HG03378 (cell line): ENCODE measurements around the gene AGO1.

Experiments used
- ATAC-seq: cut with Tn5 transposase; IDR thresholded peaks from one replicate; pipeline ENCODE4 v1.9.1; 2021; ENCODE audit warnings: mild to moderate bottlenecking, moderate library complexity; ENCODE audit not compliant: unreplicated experiment

AGO1 gene

GRCh38 chr1:35902671-35903070 lies 19.7 kb downstream of the AGO1 start:
- no peak for ATAC-seq

DNA sequence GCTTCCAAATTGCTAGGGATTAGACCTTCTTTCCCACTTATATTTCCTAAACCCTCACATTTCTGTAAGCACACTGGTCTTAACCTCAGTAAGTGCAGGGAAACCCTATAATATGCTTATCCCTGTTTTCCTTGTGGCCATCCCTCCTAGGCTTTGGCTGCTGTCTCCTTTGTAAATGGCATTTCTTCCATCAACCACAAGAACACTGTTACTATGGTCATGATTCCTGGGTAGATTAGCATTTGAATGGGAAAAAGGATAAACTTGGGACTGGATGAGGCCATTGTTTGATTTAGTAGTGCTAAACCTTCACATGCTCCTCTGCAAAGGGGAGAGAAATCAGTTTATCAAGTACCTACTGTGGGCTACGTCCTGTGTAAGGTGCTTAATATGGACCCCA lies 31.7 kb downstream of the AGO1 start:
- ATAC-seq, result no peak

DNA sequence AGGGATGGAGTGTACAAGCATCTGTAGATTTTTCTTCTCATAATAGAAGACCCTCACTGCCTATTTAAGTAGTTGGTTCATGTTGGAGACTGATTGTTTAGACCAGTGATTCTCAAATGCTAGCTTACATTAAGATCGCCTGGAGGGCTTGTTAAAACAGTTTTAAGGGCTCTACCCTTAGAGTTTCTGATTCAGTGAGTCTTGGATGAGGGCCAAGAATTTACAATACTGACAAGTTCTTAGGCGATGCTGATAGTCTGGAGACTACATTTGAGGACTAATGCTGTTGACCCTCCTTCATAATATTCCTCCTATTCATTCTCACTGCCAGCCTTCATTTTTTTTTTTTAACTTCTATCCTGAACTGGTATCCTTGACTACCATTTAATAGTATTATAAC lies 32.7 kb downstream of the AGO1 start:
- no peak for ATAC-seq

- no peak for ATAC-seq
Observed at GRCh38 chr1:35923791-35924221, 40.8 kb downstream of the AGO1 start.

GRCh38 chr1:35924838-35925237 lies 41.8 kb downstream of the AGO1 start:
- ATAC-seq, result no peak

GRCh38 chr1:35925741-35926140 lies 42.7 kb downstream of the AGO1 start:
- no peak for ATAC-seq

DNA sequence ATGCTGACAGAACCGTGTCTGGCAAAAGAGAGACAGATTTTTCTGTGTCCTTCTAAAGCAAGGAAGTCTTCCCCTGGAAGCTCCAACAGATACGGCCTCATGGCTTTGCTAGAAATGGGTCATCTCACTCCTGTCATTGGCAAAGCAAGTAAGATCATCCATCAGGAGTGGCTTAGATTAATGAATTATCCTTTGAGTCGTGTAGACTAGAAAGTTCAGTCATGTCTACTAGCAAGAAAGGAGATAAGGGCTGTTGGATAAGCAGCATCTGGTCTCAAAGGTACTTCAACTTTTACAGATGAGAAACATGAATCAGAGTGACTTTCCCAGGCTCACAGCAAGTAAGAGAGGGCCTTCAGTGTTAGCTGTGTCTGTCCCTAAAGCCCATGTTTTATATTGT lies 44.5 kb downstream of the AGO1 start:
- ATAC-seq, result no peak

GRCh38 chr1:35929730-35930592 lies 47.0 kb downstream of the AGO1 start:
- peak; percentile 16 for ATAC-seq

DNA sequence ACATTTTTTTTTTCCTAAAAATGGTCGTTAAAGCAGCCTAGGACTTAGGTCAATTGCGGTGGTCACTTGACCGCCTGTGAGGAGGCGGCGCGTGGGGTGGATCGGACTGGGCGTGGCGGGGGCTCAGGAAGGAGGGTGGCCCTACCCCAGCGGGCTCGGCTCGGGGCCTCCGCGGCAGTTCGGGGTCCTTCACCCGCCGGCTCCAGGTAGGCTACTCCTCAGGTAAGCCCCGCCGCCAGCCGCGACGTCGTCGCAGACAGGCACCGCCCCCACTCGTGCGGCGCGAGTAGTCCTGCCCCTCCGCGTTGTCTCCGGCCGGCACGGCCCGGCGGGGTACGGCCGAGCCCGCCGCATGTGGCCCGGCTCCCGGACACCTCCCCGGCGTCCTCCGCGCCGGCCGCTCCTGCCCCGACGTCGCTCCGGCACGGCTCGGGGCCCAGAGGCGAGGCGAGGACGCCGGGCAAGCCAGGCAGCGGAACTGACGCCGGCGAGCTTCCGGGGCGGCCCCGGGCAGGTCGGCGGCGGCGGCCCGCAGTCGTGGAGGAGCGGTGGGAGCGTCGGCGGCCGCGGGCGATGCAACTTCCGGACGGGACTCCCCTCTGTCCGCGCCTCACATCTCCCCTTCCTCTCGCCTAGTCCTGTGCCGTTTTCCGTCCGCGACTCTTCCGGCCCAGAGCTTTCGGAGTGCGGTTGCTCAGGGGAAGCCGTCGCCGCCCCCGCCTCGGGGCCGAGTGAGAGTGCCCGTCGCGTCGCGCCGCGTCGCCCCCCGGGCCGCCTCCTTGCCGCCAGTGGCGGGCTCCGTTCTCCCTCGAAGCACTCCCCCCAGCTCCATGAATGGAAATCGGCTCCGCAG lies 47.8 kb downstream of the AGO1 start, which contains the start of gene AGO3:
Gene AGO3 (plus strand): TSS at position 513 of the 853 bp plus-strand sequence. CDS start 322 bp downstream, at position 835.
- peak; percentile 69 for ATAC-seq

- no peak for ATAC-seq
Observed at GRCh38 chr1:35931446-35932157, 48.6 kb downstream of the AGO1 start.

DNA sequence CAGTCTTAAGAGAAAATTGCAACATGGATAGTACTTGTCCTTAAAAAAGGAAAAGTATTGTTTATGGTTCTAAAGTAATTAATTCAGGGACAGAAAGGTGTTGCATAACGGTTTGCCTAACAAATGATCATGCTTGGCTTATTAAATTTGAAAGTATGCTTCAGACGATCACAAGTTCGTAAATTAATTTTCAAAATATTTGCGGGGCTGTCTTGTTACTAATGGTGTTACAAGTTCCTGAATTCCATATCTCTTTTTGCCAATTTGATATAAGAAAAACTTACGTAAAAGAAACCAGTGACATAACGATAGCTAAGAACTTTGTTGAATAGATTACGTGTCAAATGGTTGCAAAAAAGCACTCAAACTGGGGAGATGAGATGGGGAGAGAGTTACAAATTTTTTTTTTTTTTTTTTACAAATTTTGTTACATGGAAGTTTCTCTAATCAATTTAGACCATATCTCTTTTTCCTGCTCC lies 49.2 kb downstream of the AGO1 start:
- ATAC-seq, result no peak

GRCh38 chr1:35932941-35933340 lies 49.9 kb downstream of the AGO1 start:
- ATAC-seq, result no peak

- no peak for ATAC-seq
Observed at GRCh38 chr1:35935442-35936388, 52.7 kb downstream of the AGO1 start.

DNA sequence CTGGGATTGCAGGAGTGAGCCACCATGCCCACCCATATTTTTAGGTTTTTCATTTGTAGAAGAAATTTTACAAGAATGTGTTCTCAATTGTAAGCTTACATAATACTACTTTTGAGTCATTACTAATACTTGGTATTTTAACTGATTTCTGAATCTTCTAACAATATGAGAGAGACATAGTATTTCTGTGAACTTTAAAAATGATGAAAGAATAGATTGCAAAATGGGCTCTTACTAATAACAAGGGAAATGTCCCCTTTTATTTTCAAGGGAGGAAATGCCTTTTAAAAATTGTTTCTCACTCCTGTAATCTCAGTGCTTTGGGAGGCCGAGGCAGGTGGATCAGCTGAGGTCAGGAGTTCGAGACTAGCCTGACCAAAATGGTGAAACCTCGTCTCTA lies 53.8 kb downstream of the AGO1 start:
- no peak for ATAC-seq

GRCh38 chr1:35939484-35939883 lies 56.5 kb downstream of the AGO1 start:
- no peak for ATAC-seq

DNA sequence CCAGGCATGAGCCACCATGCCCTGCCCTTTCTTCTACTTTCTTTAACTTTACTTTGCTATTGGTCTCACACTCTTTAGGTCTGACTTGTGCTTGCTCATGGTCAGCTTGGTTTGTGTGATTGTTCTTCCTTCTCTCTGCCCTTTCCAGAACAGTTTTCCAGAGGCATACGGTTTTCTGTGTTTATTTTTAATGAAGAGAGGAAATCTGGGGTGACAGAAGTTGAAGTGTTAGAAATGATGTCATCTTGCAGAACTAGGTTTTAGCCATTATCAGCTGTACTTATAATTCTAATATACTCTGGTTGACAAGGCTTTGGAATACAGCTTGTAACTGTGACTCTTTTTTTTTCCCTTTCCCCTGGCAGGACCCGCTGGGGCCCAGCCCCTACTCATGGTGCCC lies 62.3 kb downstream of the AGO1 start:
- no peak for ATAC-seq

- no peak for ATAC-seq
Observed at GRCh38 chr1:35947547-35947946, 64.5 kb downstream of the AGO1 start.

- no peak for ATAC-seq
Observed at GRCh38 chr1:35958558-35958957, 75.5 kb downstream of the AGO1 start.

- ATAC-seq, result no peak
Observed at GRCh38 chr1:35959304-35959703, 76.3 kb downstream of the AGO1 start.

- ATAC-seq, result no peak
Observed at GRCh38 chr1:35962952-35963351, 79.9 kb downstream of the AGO1 start.
